Fibroblast of lung (primary cell): ENCODE results near the gene DCST2.

Experiments used
- CTCF ChIP-seq, 2 donors: IDR thresholded peaks in 1 of 2; conservative IDR thresholded peaks in 1 of 2; 1 replicate in 1 of 2; 2 replicates in 1 of 2; pipeline ENCODE4 v1.5.1; 2011 to 2012; ENCODE audit warnings: low read length in 2 of 2, control low read depth in 1 of 2, inconsistent platforms in 1 of 2, low read depth in 1 of 2, mild to moderate bottlenecking in 1 of 2
- EZH2 ChIP-seq: IDR thresholded peaks from 2 replicates; pipeline ENCODE4 v1.5.1; 2012; ENCODE audit warnings: low read length, control low read depth, mild to moderate bottlenecking; ENCODE audit errors: missing control alignments

- TF ChIP-seq CTCF (conservative IDR thresholded peaks at IDR 0.05 in 1 of 2, IDR thresholded peaks at IDR 0.05 in 1 of 2; ENCODE audit: low read depth in 1 of 2, low read length in 2 of 2): no peak
- no peak for TF ChIP-seq EZH2
These were observed 3.5 kb upstream of the DCST2 start for GRCh38 chr1:155037043-155037442.
